ENCODE data around the gene HLCS. TPM values are rescaled to one million over a fixed set of nuclear protein-coding genes. Genes with fewer than 3 reads are reported as not detected.

The HLCS gene
- total RNA-seq, 2 donors from 2014 or later: 40.9 to 41.8 TPM

DNA sequence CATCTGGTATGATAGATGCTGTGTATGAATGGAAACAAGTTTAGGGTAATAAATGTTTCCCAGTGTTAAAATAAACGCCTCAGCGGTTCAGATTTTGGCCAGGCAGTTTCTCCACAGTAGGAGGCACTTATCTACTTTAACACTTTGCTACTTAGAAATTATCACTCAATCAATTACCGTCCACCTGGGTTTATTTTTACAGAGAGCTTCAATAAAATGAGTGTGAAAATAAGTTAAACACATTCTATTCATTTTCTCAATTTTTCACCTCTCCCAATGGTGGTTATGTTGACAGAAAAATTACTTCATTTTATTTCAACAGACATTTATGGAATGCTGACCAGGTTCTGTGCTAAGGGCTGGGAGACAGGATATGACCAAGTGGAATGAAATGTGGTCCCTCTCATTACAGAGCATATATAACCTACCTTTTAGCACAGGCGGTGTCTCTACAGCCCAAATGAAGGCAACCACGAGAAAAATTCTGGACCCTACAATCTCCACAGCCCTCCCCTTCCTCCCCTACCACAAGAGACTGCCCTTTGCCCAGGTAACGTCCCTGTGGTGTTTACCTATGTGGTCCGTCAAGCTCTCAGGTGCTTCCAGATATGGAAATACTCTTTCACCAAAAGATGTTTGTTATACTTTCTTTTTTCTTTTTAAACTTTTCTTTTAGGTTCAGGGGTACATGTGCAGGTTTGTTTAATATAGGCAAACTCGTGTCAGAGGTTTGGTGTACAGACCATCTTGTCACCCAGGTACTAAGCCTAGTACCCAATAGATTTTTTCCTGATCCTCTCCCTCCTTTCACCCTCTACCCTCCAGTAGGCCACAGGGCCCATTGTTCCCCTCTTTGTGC is 105.5 kb downstream of the HLCS start:
- no peak for DNase-seq (ENCODE audit: low spot score)
- H3K4me3 ChIP-seq: no peak overlapping the region
- WGBS: 79% methylated on average over 8 of the region's 8 CpGs
- no peaks in the 10 kb centered on the region for H3K9me3 ChIP-seq
- H3K27ac ChIP-seq: no peak overlapping the region
- no peaks in the 10 kb centered on the region for H3K27me3 ChIP-seq (replicated peaks; ENCODE audit: insufficient read depth)
- no peaks in the 10 kb centered on the region for H3K36me3 ChIP-seq
- intact Hi-C loops (cut with DNase I): no loop called here
- TF ChIP-seq POLR2A (IDR thresholded peaks at IDR 0.05) (no peak), POLR2AphosphoS5 (IDR thresholded peaks at IDR 0.05) (no peak)
- TF ChIP-seq, protein P1, sequence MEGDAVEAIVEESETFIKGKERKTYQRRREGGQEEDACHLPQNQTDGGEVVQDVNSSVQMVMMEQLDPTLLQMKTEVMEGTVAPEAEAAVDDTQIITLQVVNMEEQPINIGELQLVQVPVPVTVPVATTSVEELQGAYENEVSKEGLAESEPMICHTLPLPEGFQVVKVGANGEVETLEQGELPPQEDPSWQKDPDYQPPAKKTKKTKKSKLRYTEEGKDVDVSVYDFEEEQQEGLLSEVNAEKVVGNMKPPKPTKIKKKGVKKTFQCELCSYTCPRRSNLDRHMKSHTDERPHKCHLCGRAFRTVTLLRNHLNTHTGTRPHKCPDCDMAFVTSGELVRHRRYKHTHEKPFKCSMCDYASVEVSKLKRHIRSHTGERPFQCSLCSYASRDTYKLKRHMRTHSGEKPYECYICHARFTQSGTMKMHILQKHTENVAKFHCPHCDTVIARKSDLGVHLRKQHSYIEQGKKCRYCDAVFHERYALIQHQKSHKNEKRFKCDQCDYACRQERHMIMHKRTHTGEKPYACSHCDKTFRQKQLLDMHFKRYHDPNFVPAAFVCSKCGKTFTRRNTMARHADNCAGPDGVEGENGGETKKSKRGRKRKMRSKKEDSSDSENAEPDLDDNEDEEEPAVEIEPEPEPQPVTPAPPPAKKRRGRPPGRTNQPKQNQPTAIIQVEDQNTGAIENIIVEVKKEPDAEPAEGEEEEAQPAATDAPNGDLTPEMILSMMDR (IDR thresholded peaks at IDR 0.05): no peak
- H3K4me1 ChIP-seq (replicated peaks): no peaks in the 10 kb centered on the region

DNA sequence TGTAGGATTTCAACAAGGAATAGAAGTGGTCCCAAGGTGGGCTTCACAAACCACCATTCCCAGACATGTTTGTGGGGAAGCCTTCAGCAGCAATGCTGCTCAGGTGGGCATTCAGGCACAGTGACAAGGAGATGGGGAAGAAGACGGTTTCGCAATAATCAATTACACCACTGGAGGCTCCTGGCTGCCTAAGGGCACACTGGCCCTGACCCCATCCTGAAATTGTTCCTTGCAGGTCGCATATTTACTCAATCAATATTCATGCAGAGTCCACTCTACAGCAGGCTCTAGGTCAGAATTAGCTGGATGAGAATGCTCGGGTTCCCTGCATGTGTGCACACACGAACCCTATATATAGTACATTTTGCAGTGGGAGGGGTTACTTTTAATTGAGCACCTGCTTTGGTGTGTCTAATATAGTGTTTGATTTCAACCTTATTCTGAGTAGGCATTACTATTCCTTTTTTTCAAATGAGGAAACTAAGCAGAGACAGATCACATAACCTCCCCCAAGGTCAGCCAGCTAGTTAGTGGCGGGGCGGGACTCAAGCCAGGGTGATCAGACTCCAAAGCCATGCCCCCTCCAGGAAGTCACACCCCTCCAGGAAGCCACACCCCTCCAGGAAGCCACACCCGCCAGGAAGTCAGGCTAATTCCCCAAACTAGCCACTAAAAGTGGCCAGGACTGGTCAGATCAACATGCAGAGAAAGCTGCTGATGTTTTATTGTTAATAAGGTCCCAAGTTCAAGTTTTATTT is 106.5 kb downstream of the HLCS start:
- intact Hi-C loops (cut with DNase I): no loop called here
- no peaks in the 10 kb centered on the region for H3K36me3 ChIP-seq
- TF ChIP-seq, protein P1 (IDR thresholded peaks at IDR 0.05): no peak
- TF ChIP-seq POLR2AphosphoS5 (IDR thresholded peaks at IDR 0.05): no peak
- no peak for TF ChIP-seq POLR2A (IDR thresholded peaks at IDR 0.05)

DNA sequence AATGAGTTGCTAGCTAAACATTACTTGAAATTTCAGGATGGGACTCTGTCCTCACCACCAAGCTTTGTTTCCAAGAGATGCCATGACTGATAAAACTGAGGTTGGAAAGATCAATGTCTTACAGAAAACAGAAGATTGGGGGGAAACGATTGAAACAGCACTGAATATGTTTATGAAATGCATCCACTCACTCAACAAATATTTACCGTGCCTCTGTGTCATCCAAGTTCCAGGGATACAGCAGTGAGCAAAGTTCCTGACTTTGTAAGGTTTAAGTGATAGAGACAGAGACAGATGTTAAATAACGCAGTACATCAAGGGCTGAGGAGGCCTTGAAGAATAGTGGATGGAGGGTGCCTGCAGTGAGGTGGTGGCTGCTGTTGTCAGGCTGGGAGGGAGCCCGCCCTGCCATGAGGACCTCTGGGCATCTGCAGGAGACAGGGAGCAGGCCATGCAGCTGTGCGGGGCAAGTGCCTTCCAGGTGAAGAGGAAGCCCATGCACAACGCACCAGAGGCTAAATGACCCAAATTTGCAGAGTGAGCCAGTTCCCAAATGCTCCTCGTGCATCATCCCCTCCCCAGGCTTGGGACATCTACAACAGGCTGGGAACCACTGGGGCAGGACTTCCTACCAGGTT is 108.0 kb downstream of the HLCS start:
- no peaks in the 10 kb centered on the region for H3K9me3 ChIP-seq
- DNase-seq (ENCODE audit: low spot score): no peak
- H3K27me3 ChIP-seq (replicated peaks; ENCODE audit: insufficient read depth): no peaks in the 10 kb centered on the region
- no peaks in the 10 kb centered on the region for H3K36me3 ChIP-seq
- no peaks in the 10 kb centered on the region for H3K4me1 ChIP-seq (replicated peaks)
- H3K27ac ChIP-seq: no peak overlapping the region
- 85% methylated on average over 7 of the region's 7 CpGs for WGBS
- H3K4me3 ChIP-seq: no peak overlapping the region
- intact Hi-C loops (cut with DNase I): no loop called here
- no peak for TF ChIP-seq POLR2A (IDR thresholded peaks at IDR 0.05)
- no peak for TF ChIP-seq POLR2AphosphoS5 (IDR thresholded peaks at IDR 0.05)
- TF ChIP-seq, protein P1 (IDR thresholded peaks at IDR 0.05): no peak

More for the DNA sequence above, 106.5 kb downstream of the HLCS start:
- H3K27ac ChIP-seq: no peak overlapping the region
- H3K27me3 ChIP-seq (replicated peaks; ENCODE audit: insufficient read depth): no peaks in the 10 kb centered on the region
- H3K4me3 ChIP-seq: no peak overlapping the region
- WGBS: 86% methylated on average over 8 of the region's 8 CpGs
- H3K9me3 ChIP-seq: no peaks in the 10 kb centered on the region
- DNase-seq (ENCODE audit: low spot score): no peak
- H3K4me1 ChIP-seq (replicated peaks): no peaks in the 10 kb centered on the region

DNA sequence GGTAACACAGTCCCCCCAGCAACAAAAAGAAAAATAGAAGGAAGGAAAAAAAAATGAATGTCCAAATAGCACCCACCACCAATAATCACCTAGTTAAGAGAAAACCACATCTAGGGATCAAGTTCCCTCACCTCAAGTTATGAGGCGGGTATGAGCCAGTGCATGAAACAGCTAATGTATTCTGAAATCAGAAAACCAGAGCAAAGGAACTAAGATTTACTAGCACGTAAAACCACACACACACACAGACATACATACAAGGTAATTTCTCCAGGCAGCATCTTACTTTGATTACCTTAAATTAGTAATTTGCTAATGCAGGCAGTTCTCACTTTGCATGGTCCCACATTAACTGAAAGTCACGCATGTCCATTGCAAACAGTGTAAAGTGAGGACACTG is 109.8 kb downstream of the HLCS start:
- H3K27ac ChIP-seq: no peak overlapping the region
- no peak overlapping the region for H3K4me3 ChIP-seq
- DNase-seq (ENCODE audit: low spot score): no peak
- WGBS: 95% methylated on average over 3 of the region's 3 CpGs
- no peaks in the 10 kb centered on the region for H3K27me3 ChIP-seq (replicated peaks; ENCODE audit: insufficient read depth)
- no peaks in the 10 kb centered on the region for H3K4me1 ChIP-seq (replicated peaks)
- intact Hi-C loops (cut with DNase I): no loop called here
- no peaks in the 10 kb centered on the region for H3K36me3 ChIP-seq
- no peaks in the 10 kb centered on the region for H3K9me3 ChIP-seq
- TF ChIP-seq POLR2A (IDR thresholded peaks at IDR 0.05): no peak
- TF ChIP-seq, protein P1 (IDR thresholded peaks at IDR 0.05): no peak
- no peak for TF ChIP-seq POLR2AphosphoS5 (IDR thresholded peaks at IDR 0.05)

Measured in prostate gland (tissue), 2 donors.